Karpas-422 (cell line): ENCODE measurements around the gene PPP1R13L. TPM values are rescaled to one million over a fixed set of nuclear protein-coding genes. Genes with fewer than 3 reads are reported as not detected.

Experiments
- DNase-seq: peaks from one replicate; pipeline ENCODE4 v3.0.0-alpha.2; 2015
- H2AFZ ChIP-seq: fragments of 200-600 bp; sonication (generic); 2 replicates; pipeline ENCODE4 v1.6.1; 2014; ENCODE audit warnings: antibody characterized with exemption, low read length, mixed read lengths
- H3K27ac ChIP-seq: fragments of 200-600 bp; sonication (generic); 2 replicates; pipeline ENCODE4 v1.5.1; 2014; ENCODE audit warnings: mild to moderate bottlenecking, low read length, moderate library complexity
- H3K27me3 ChIP-seq: fragments of 200-600 bp; sonication (generic); 2 replicates; pipeline ENCODE4 v1.6.1; 2014; ENCODE audit warnings: low read length, mixed read lengths
- H3K36me3 ChIP-seq: fragments of 200-600 bp; sonication (generic); 2 replicates; pipeline ENCODE4 v1.6.1; 2014; ENCODE audit warnings: low read length, mixed read lengths; ENCODE audit not compliant: insufficient read depth
- H3K4me1 ChIP-seq: fragments of 200-600 bp; sonication (generic); 2 replicates; pipeline ENCODE4 v1.6.1; 2014; ENCODE audit warnings: mild to moderate bottlenecking, low read length, mixed read lengths
- H3K4me2 ChIP-seq: fragments of 200-600 bp; sonication (generic); 2 replicates; pipeline ENCODE4 v1.6.1; 2014; ENCODE audit warnings: low read length, low read depth, mild to moderate bottlenecking; ENCODE audit not compliant: poor library complexity, severe bottlenecking
- H3K4me3 ChIP-seq: fragments of 200-600 bp; sonication (generic); 2 replicates; pipeline ENCODE4 v1.5.1; 2014; ENCODE audit warnings: mild to moderate bottlenecking, antibody characterized with exemption, low read length, mixed read lengths
- H3K79me2 ChIP-seq: fragments of 200-600 bp; sonication (generic); 2 replicates; pipeline ENCODE4 v1.6.1; 2014; ENCODE audit warnings: mild to moderate bottlenecking, low read length, mixed read lengths
- H3K9ac ChIP-seq: fragments of 200-600 bp; sonication (generic); 2 replicates; pipeline ENCODE4 v1.6.0; 2014; ENCODE audit warnings: low read length
- H3K9me2 ChIP-seq: fragments of 200-600 bp; sonication (generic), shearing (Covaris generic); replicated peaks from 2 replicates; pipeline ENCODE4 v1.6.0; 2014; ENCODE audit warnings: mild to moderate bottlenecking, low read length, moderate library complexity; ENCODE audit not compliant: insufficient read depth
- H3K9me3 ChIP-seq: fragments of 300-700, 200-600 bp; sonication (generic); 2 replicates; pipeline ENCODE4 v1.6.1; 2014; ENCODE audit warnings: low read length, mixed read lengths
- H4K20me1 ChIP-seq: fragments of 200-600 bp; sonication (generic); 2 replicates; pipeline ENCODE4 v1.6.1; 2014; ENCODE audit warnings: mild to moderate bottlenecking, antibody characterized with exemption, low read length, low read depth; ENCODE audit not compliant: insufficient read depth
- total RNA-seq: library from RNA; depleted of rRNA; stranded (reverse); fragments of >200 nt; shearing (Covaris generic); gene quantifications from 2 replicates; pipeline ENCODE4 v1.2.3, GENCODE V29; 2014; ENCODE audit warnings: low replicate concordance; rRNA removed

PPP1R13L gene, protein sequence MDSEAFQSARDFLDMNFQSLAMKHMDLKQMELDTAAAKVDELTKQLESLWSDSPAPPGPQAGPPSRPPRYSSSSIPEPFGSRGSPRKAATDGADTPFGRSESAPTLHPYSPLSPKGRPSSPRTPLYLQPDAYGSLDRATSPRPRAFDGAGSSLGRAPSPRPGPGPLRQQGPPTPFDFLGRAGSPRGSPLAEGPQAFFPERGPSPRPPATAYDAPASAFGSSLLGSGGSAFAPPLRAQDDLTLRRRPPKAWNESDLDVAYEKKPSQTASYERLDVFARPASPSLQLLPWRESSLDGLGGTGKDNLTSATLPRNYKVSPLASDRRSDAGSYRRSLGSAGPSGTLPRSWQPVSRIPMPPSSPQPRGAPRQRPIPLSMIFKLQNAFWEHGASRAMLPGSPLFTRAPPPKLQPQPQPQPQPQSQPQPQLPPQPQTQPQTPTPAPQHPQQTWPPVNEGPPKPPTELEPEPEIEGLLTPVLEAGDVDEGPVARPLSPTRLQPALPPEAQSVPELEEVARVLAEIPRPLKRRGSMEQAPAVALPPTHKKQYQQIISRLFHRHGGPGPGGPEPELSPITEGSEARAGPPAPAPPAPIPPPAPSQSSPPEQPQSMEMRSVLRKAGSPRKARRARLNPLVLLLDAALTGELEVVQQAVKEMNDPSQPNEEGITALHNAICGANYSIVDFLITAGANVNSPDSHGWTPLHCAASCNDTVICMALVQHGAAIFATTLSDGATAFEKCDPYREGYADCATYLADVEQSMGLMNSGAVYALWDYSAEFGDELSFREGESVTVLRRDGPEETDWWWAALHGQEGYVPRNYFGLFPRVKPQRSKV
- 1.0 and 1.1 TPM in 2 replicates for total RNA-seq

DNA sequence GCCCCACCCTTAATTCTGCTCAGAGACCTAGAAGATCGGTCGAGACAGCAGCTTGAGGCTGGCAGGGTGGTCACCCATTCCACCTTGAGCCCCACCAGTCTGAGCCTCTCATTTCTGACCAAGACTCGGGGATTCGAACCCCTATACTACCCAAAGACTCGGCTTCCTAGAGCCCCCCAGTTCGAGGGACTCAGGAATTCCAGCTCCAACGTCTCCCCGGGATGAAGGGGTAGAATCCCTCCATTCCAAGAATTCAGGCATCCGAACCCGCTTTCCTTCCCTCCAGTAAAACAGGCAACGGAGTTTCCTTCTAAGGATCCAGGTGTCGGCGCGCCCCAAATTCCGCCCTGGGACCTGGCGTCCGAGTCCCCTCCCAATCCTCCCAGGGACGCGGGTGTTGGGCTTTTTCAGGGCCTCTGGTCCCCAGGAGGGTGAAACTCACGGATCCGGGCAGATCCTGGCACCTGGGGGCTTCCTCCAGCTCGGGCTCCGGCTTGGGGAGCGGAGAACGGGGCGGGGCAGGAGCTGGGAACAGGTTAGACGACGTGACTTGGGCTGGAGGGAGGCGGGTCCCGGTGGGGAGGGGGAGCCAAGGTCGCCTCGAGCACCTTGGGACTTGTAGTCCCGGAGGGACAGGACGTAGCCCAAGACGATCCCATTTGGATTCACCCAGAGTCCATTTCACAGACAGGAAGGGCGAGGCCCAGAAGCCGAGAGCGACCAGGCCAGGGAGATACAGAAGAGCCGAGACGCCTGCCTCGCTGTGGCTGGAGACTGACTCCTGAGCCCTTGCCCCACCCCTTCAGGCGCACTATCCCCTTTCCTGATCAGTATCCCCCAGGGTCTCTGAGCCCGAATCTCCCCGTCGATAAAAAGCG, at the start of gene PPP1R13L:
TSS of gene PPP1R13L (minus strand) at position 513 of the 878 bp plus-strand sequence. CDS start 6,751 bp downstream, outside the sequence.
- H2AFZ ChIP-seq: peak within 1 kb of the TSS; percentile 69
- H3K4me1 ChIP-seq: peaks cover 39% of the 10 kb centered on the region
- H3K4me3 ChIP-seq: peak within 1 kb of the TSS; percentile 84
- H3K9me3 ChIP-seq: no peaks in the 10 kb centered on the region
- no peaks in the 10 kb centered on the region for H4K20me1 ChIP-seq
- no peaks in the 10 kb centered on the region for H3K9me2 ChIP-seq
- H3K36me3 ChIP-seq: no peaks in the 10 kb centered on the region
- H3K4me2 ChIP-seq: peak within 1 kb of the TSS; percentile 97
- H3K27ac ChIP-seq: no peak within 1 kb of the TSS
- peaks cover 21% of the 10 kb centered on the region for H3K79me2 ChIP-seq
- no peaks in the 10 kb centered on the region for H3K27me3 ChIP-seq
- DNase-seq: no peak
- H3K9ac ChIP-seq: peak within 1 kb of the TSS; percentile 82

DNA sequence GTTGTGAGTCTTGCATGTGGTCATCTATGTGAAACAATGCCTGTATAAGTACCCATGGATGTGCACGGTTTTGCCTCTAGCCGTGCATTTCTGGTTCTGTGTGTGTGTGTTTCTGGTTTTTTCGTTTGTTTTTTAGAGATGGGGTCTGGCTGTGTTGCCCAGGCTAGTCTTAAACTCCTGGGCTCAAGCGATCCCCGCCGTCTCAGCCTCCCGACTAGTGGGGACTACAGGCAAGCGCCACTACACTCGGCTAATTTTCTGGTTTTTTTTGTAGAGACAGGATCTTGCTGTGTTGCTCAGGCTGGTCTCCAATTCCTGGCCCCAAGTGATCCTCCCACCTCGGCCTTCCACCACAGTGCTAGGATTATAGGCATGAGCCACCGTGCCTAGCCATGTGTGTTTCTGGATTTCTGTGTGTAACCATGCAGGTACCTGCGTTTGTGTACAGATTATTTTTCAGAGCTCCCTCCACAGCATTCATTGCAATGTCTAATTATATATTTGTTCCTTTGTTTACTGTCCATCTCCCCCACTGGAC, 47.0 kb upstream of the PPP1R13L start:
- Histone ChIP-seq H3K9ac (no peak overlapping the region), H3K4me3 (peak overlapping the region; percentile 94; the same call in 1 of the 2 replicates)

DNA sequence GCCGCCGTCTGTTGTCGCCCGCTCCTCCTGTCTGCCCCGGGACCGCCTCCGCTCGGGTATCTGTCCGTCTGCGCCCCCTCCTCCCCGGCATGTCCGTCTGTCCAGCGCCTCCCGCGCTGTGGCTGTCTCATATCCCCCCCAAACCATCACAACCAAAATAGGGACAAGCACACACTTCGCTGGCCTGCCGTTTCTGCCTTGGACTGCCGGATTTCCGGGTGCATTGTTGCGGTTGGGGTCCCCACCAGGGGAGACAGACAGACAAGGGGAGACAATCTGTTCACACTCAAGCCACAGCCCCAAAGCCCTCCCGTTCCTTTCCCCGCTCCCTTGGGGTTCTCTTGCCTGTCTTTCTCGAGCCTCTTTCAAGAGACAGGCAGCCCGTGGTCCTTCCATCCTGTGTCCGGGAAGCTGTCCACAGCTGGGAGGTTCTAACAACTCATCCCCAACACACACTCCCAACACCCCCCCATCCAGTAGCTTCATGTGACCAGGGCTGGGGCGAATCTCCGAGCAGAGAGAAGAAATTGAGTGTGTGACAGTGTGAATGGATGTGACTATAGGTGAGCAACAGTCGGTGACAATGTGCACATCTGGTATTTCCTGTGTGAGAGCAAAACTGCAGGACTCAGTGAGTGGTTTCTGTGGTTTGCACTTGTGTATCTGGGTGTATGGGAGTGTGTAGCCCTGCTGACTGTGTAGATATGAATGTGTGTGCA, 46.4 kb upstream of the PPP1R13L start:
- peak overlapping the region; percentile 99 for H2AFZ ChIP-seq
- peak overlapping the region; percentile 94 for H3K4me3 ChIP-seq

More for the DNA sequence above, 47.0 kb upstream of the PPP1R13L start:
- Histone ChIP-seq H3K4me1 (peaks cover 33% of the 10 kb centered on the region), H3K9me2 (no peaks in the 10 kb centered on the region), H3K36me3 (no peaks in the 10 kb centered on the region), H4K20me1 (no peaks in the 10 kb centered on the region), H3K27me3 (0 out of 2 replicates have a peak, but pooled peaks cover 3% of the 10 kb centered on the region), H3K9me3 (no peaks in the 10 kb centered on the region), H3K27ac (no peak overlapping the region), H3K4me2 (peak overlapping the region; percentile 99), H2AFZ (0 out of 2 replicates have a peak overlapping the region, but pooled peaks have one; percentile 99), H3K79me2 (peaks cover 10% of the 10 kb centered on the region; the same call in 1 of the 2 replicates)
- no peak for DNase-seq

DNA sequence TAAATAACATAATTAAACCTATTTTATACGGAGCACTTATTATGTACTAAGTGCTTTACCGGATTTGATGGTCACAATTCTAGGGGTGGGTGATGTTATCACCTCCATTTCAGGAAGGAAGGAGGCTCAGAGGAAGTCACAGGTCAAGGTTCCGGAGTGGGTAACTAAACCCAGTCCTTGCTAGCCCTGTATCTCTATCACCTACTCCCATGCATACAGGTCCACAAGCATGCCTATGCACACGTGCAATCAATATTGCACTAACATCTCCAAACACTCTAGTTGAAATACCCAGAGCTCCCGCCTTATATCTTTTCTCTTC, 45.1 kb upstream of the PPP1R13L start:
- peak overlapping the region; percentile 70 for H3K27ac ChIP-seq
- DNase-seq: peak; percentile 82
- peak overlapping the region; percentile 88 for H3K4me2 ChIP-seq
- H2AFZ ChIP-seq: peak overlapping the region; percentile 60; the same call in 1 of the 2 replicates
- H4K20me1 ChIP-seq: no peaks in the 10 kb centered on the region
- peaks cover 31% of the 10 kb centered on the region for H3K4me1 ChIP-seq
- H3K27me3 ChIP-seq: 0 out of 2 replicates have a peak, but pooled peaks cover 3% of the 10 kb centered on the region
- H3K9ac ChIP-seq: peak overlapping the region; percentile 86
- H3K79me2 ChIP-seq: peaks cover 10% of the 10 kb centered on the region; the same call in 1 of the 2 replicates
- H3K4me3 ChIP-seq: peak overlapping the region; percentile 85
- H3K9me3 ChIP-seq: no peaks in the 10 kb centered on the region
- H3K36me3 ChIP-seq: no peaks in the 10 kb centered on the region
- H3K9me2 ChIP-seq: no peaks in the 10 kb centered on the region

More for the DNA sequence above, 46.4 kb upstream of the PPP1R13L start:
- Histone ChIP-seq H3K9me2 (no peaks in the 10 kb centered on the region), H3K79me2 (peaks cover 10% of the 10 kb centered on the region; the same call in 1 of the 2 replicates), H3K36me3 (no peaks in the 10 kb centered on the region), H3K9me3 (no peaks in the 10 kb centered on the region), H3K4me2 (peak overlapping the region; percentile 99), H3K27me3 (0 out of 2 replicates have a peak, but pooled peaks cover 3% of the 10 kb centered on the region), H3K4me1 (peaks cover 30% of the 10 kb centered on the region), H3K27ac (no peak overlapping the region), H4K20me1 (no peaks in the 10 kb centered on the region), H3K9ac (peak overlapping the region; percentile 89)
- peak; percentile 63 for DNase-seq

DNA sequence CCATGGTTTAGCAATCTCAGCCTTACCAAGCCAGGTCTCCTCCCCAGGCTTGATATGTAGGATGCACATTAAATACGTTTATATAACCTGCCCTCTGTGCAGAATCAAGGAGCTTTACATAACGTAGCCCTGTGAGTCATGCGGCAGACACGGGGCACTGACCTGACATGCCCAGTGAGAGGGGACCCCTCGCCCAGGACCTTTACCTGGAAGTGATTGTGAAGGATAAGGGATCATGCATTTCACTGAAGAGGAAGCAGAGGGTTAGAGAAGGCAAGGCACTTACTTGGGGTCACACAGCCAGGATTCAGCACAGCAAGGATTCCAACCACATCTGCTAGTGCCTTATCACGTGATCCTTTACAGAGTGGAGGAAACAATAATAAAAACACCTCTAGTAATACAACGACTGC, 44.0 kb upstream of the PPP1R13L start:
- no peak overlapping the region for H2AFZ ChIP-seq
- H3K4me2 ChIP-seq: peak overlapping the region; percentile 88
- H3K4me3 ChIP-seq: peak overlapping the region; percentile 85; the same call in 1 of the 2 replicates
- no peaks in the 10 kb centered on the region for H3K36me3 ChIP-seq
- no peaks in the 10 kb centered on the region for H4K20me1 ChIP-seq
- H3K27me3 ChIP-seq: 0 out of 2 replicates have a peak, but pooled peaks cover 3% of the 10 kb centered on the region
- peak overlapping the region; percentile 86 for H3K9ac ChIP-seq
- peaks cover 39% of the 10 kb centered on the region for H3K4me1 ChIP-seq
- DNase-seq: no peak
- H3K9me3 ChIP-seq: no peaks in the 10 kb centered on the region
- no peaks in the 10 kb centered on the region for H3K9me2 ChIP-seq
- H3K27ac ChIP-seq: no peak overlapping the region
- peaks cover 10% of the 10 kb centered on the region; the same call in 1 of the 2 replicates for H3K79me2 ChIP-seq

DNA sequence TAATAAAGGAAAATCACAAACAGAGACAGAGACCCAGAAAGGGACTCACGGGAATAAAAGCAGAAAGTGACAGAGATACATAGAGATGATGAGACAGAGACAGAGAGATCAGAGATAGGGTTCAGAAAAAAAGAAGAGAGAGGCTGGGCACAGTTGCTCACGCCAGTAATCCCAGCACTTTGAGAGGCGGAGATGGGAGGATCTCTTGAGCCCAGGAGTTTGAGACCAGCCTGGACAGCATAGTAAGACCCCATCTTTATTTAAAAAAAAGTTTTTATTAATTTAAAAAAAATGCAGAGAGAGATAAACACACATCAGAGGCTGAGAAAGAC, 43.5 kb upstream of the PPP1R13L start:
- H4K20me1 ChIP-seq: no peaks in the 10 kb centered on the region
- H3K79me2 ChIP-seq: peaks cover 10% of the 10 kb centered on the region; the same call in 1 of the 2 replicates
- H3K9ac ChIP-seq: no peak overlapping the region
- no peak overlapping the region for H3K4me2 ChIP-seq
- peaks cover 44% of the 10 kb centered on the region for H3K4me1 ChIP-seq
- no peaks in the 10 kb centered on the region for H3K9me3 ChIP-seq
- no peak for DNase-seq
- no peak overlapping the region for H2AFZ ChIP-seq
- no peak overlapping the region for H3K4me3 ChIP-seq
- no peaks in the 10 kb centered on the region for H3K9me2 ChIP-seq
- H3K36me3 ChIP-seq: no peaks in the 10 kb centered on the region
- H3K27ac ChIP-seq: no peak overlapping the region
- H3K27me3 ChIP-seq: 0 out of 2 replicates have a peak, but pooled peaks cover 3% of the 10 kb centered on the region

DNA sequence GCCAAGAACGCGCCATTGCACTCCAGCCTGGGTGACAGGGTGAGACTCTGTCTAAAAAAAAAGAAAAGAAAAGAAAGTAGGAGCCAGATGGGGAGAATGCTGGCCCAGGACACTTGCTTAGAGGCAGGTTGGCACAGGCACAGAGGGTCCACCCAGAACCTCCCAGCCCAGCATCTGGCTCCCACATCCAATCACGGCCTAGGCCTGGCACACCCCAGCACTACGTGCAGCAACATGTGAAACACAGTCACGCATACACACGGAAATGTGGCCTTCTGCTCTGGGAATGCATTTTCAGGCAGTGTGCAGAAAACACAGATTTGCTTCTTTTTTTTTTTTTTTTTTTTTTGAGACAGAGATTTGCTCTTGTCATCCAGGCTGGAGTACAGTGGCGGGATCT, 42.1 kb upstream of the PPP1R13L start:
- Histone ChIP-seq H3K4me3 (no peak overlapping the region), H3K36me3 (no peaks in the 10 kb centered on the region), H3K9ac (no peak overlapping the region), H3K4me2 (no peak overlapping the region), H3K79me2 (peaks cover 10% of the 10 kb centered on the region; the same call in 1 of the 2 replicates), H4K20me1 (no peaks in the 10 kb centered on the region), H3K4me1 (peaks cover 55% of the 10 kb centered on the region), H3K27me3 (0 out of 2 replicates have a peak, but pooled peaks cover 3% of the 10 kb centered on the region), H2AFZ (no peak overlapping the region), H3K27ac (no peak overlapping the region), H3K9me3 (no peaks in the 10 kb centered on the region), H3K9me2 (no peaks in the 10 kb centered on the region)
- no peak for DNase-seq
